GM12878 (cell line): Measurements from ENCODE around the gene KCTD2.

ENCODE experiments used
- CEBPB ChIP-seq, 2 experiments: fragments of 150-350 bp in 1 of 2; IDR thresholded peaks; 2 replicates each; pipeline ENCODE4 v1.6.1; 2012 to 2014; ENCODE audit warnings: low read depth in 2 of 2, low read length in 2 of 2, borderline replicate concordance in 1 of 2, inconsistent platforms in 1 of 2
- EZH2 ChIP-seq: IDR thresholded peaks from 2 replicates; pipeline ENCODE4 v1.6.1; 2012; ENCODE audit warnings: low read depth, mild to moderate bottlenecking, control low read depth, inconsistent platforms, low read length, borderline replicate concordance; ENCODE audit not compliant: control insufficient read depth
- LARP7 ChIP-seq: fragments of 450-650 bp; IDR thresholded peaks from 2 replicates; pipeline ENCODE4 v1.6.1; 2017; ENCODE audit warnings: mild to moderate bottlenecking
- POLR2AphosphoS5 ChIP-seq: IDR thresholded peaks from 2 replicates; pipeline ENCODE4 v1.6.1; 2011; ENCODE audit warnings: mild to moderate bottlenecking, low read length, inconsistent platforms
- RAD21 ChIP-seq: IDR thresholded peaks from 2 replicates; pipeline ENCODE4 v1.6.1; 2011; ENCODE audit warnings: mild to moderate bottlenecking, low read depth, low read length, moderate library complexity; ENCODE audit not compliant: insufficient read depth
- ZNF274 ChIP-seq: IDR thresholded peaks from one replicate; pipeline ENCODE4 v1.8.0; 2011; ENCODE audit not compliant: insufficient read length, insufficient read depth
- TF ChIP-seq, protein P1 (sequence below): IDR thresholded peaks from 2 replicates; pipeline ENCODE4 v1.6.1; 2011; ENCODE audit warnings: mild to moderate bottlenecking, low read depth, low read length, moderate library complexity; ENCODE audit not compliant: insufficient replicate concordance
- TF ChIP-seq, protein P2 (sequence below), 3 experiments: IDR thresholded peaks in 2 of 3; conservative IDR thresholded peaks in 1 of 3; 2 replicates each; pipeline ENCODE4 v1.5.1; 2011; ENCODE audit warnings: low read depth in 3 of 3, low read length in 3 of 3, mild to moderate bottlenecking in 3 of 3, control low read depth in 2 of 3, moderate library complexity in 2 of 3, inconsistent platforms in 1 of 3, mixed read lengths in 1 of 3; ENCODE audit not compliant: control insufficient read depth in 2 of 3, insufficient read depth in 1 of 3; ENCODE audit errors: extremely low read depth in 1 of 3
- TF ChIP-seq, protein P3 (sequence below): IDR thresholded peaks from 2 replicates; pipeline ENCODE4 v1.6.1; 2011; ENCODE audit warnings: low read depth, mild to moderate bottlenecking, low read length, moderate library complexity, borderline replicate concordance; ENCODE audit errors: extremely low read depth

DNA sequence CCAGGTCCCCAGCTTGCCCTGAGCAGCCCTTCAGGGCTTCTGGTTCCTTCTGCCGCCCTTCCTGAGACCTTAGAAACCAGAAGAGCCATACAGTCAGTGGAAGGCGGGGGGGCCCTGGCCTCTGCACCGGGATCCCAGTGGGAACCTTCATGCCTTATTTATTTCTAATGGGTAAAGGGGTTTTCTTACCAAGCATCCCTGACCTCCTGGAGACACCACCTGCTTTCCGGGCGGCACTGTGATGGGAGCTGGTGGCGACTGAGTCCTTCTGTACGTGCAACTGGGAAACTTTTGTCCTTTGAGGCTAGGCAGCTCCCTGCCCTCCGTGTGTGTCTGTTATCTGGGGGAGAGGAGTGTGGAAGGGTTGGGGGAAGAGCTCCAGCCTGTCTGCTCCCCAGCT, 41.7 kb upstream of the KCTD2 start:
- TF ChIP-seq, protein P1, sequence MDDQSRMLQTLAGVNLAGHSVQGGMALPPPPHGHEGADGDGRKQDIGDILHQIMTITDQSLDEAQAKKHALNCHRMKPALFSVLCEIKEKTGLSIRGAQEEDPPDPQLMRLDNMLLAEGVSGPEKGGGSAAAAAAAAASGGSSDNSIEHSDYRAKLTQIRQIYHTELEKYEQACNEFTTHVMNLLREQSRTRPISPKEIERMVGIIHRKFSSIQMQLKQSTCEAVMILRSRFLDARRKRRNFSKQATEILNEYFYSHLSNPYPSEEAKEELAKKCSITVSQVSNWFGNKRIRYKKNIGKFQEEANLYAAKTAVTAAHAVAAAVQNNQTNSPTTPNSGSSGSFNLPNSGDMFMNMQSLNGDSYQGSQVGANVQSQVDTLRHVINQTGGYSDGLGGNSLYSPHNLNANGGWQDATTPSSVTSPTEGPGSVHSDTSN: no peak
- TF ChIP-seq ZNF274 (no peak), LARP7 (no peak), EZH2 (no peak), CEBPB (IDR thresholded peaks at IDR 0.05; ENCODE audit: borderline replicate concordance in 1 of 2, low read depth in 2 of 2, low read length in 2 of 2) (no peak), POLR2AphosphoS5 (no peak), RAD21 (no peak)
- TF ChIP-seq, protein P2, sequence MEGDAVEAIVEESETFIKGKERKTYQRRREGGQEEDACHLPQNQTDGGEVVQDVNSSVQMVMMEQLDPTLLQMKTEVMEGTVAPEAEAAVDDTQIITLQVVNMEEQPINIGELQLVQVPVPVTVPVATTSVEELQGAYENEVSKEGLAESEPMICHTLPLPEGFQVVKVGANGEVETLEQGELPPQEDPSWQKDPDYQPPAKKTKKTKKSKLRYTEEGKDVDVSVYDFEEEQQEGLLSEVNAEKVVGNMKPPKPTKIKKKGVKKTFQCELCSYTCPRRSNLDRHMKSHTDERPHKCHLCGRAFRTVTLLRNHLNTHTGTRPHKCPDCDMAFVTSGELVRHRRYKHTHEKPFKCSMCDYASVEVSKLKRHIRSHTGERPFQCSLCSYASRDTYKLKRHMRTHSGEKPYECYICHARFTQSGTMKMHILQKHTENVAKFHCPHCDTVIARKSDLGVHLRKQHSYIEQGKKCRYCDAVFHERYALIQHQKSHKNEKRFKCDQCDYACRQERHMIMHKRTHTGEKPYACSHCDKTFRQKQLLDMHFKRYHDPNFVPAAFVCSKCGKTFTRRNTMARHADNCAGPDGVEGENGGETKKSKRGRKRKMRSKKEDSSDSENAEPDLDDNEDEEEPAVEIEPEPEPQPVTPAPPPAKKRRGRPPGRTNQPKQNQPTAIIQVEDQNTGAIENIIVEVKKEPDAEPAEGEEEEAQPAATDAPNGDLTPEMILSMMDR (IDR thresholded peaks at IDR 0.05 in 2 of 3, conservative IDR thresholded peaks at IDR 0.05 in 1 of 3; ENCODE audit: control insufficient read depth in 2 of 3, extremely low read depth in 1 of 3, insufficient read depth in 1 of 3, low read depth in 3 of 3, low read length in 3 of 3): no peak
- TF ChIP-seq, protein P3, sequence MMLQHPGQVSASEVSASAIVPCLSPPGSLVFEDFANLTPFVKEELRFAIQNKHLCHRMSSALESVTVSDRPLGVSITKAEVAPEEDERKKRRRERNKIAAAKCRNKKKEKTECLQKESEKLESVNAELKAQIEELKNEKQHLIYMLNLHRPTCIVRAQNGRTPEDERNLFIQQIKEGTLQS: no peak
